HL-60 (cell line): Measurements from ENCODE around the gene RAB8A.
"Not testable (repeated sequence)": the region's sequence is repeated elsewhere in the genome, so short reads cannot be mapped to it uniquely, and the experiment has no call there.

Experiments used
- DNase-seq, 2 experiments: peaks; one replicate each; pipeline ENCODE4 v3.0.0-alpha.2; 2010 to 2020; ENCODE audit warnings: low read depth in 1 of 2, low spot score in 1 of 2
- H3K27ac ChIP-seq: fragments of 250-450 bp; sonication (Bioruptor Pico); replicated peaks from 2 replicates; pipeline ENCODE4 v1.5.1; 2020; ENCODE audit warnings: mild to moderate bottlenecking, moderate library complexity
- H3K27me3 ChIP-seq: fragments of 250-450 bp; sonication (Bioruptor Pico); 2 replicates; pipeline ENCODE4 v1.5.1; 2021; ENCODE audit warnings: mild to moderate bottlenecking, moderate library complexity; ENCODE audit not compliant: insufficient read depth, poor library complexity, severe bottlenecking
- H3K4me3 ChIP-seq: replicated peaks from 2 replicates; pipeline ENCODE4 v1.5.1; 2011; ENCODE audit warnings: mild to moderate bottlenecking, control low read depth, low read length; ENCODE audit not compliant: insufficient read depth
- GABPA ChIP-seq: IDR thresholded peaks from 2 replicates; pipeline ENCODE4 v1.6.1; 2012; ENCODE audit warnings: low read depth
- POLR2AphosphoS5 ChIP-seq: IDR thresholded peaks from 2 replicates; pipeline ENCODE4 v1.6.1; 2012; ENCODE audit warnings: low read depth
- SPI1 ChIP-seq: IDR thresholded peaks from 2 replicates; pipeline ENCODE4 v1.6.1; 2012; ENCODE audit warnings: low read depth, mild to moderate bottlenecking, borderline replicate concordance
- TF ChIP-seq, protein P1 (sequence below): IDR thresholded peaks from 2 replicates; pipeline ENCODE4 v1.6.1; 2012; ENCODE audit warnings: low read depth; ENCODE audit not compliant: insufficient replicate concordance
- TF ChIP-seq, protein P2 (sequence below): IDR thresholded peaks from one replicate; pipeline ENCODE4 v1.5.1; 2011; ENCODE audit warnings: low read length, control low read depth, inconsistent platforms; ENCODE audit not compliant: insufficient read depth

The RAB8A gene

DNA sequence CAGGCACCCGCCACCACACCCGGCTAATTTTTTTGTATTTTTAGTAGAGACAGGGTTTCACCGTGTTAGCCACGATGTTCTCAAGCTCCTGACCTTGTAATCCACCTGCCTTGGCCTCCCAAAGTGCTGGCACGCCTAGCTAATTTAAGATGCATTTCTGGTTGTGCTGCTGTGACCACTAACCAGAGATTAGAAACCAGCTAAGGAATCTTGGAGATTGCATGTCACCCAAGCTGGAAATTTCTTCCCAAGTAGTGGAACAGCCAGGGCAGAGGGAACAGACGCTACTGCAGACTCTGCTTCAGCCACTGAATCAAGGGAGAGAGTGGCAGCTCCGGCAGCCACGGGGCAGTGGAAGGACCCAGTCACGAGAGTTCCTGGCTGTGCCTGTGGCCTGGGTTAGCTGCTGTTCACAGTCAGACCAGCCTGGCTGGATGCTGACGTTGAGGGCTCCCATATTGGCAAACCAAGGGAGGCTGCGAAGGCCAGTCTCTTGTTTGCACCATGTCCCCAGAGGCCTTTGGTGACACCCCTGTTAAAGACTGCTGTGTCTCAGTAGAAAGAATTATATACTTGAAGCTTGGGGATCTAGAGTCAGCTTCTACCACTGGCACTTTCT lies 27.5 kb upstream of the RAB8A start:
- H3K27ac ChIP-seq: peak overlapping the region; percentile 71
- no peak for DNase-seq
- H3K27me3 ChIP-seq: no peaks in the 10 kb centered on the region
- TF ChIP-seq, protein P1, sequence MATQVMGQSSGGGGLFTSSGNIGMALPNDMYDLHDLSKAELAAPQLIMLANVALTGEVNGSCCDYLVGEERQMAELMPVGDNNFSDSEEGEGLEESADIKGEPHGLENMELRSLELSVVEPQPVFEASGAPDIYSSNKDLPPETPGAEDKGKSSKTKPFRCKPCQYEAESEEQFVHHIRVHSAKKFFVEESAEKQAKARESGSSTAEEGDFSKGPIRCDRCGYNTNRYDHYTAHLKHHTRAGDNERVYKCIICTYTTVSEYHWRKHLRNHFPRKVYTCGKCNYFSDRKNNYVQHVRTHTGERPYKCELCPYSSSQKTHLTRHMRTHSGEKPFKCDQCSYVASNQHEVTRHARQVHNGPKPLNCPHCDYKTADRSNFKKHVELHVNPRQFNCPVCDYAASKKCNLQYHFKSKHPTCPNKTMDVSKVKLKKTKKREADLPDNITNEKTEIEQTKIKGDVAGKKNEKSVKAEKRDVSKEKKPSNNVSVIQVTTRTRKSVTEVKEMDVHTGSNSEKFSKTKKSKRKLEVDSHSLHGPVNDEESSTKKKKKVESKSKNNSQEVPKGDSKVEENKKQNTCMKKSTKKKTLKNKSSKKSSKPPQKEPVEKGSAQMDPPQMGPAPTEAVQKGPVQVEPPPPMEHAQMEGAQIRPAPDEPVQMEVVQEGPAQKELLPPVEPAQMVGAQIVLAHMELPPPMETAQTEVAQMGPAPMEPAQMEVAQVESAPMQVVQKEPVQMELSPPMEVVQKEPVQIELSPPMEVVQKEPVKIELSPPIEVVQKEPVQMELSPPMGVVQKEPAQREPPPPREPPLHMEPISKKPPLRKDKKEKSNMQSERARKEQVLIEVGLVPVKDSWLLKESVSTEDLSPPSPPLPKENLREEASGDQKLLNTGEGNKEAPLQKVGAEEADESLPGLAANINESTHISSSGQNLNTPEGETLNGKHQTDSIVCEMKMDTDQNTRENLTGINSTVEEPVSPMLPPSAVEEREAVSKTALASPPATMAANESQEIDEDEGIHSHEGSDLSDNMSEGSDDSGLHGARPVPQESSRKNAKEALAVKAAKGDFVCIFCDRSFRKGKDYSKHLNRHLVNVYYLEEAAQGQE: no peak
- TF ChIP-seq GABPA (no peak), SPI1 (no peak), POLR2AphosphoS5 (peak; percentile 8; the same call in 1 of the 2 replicates)
- TF ChIP-seq, protein P2, sequence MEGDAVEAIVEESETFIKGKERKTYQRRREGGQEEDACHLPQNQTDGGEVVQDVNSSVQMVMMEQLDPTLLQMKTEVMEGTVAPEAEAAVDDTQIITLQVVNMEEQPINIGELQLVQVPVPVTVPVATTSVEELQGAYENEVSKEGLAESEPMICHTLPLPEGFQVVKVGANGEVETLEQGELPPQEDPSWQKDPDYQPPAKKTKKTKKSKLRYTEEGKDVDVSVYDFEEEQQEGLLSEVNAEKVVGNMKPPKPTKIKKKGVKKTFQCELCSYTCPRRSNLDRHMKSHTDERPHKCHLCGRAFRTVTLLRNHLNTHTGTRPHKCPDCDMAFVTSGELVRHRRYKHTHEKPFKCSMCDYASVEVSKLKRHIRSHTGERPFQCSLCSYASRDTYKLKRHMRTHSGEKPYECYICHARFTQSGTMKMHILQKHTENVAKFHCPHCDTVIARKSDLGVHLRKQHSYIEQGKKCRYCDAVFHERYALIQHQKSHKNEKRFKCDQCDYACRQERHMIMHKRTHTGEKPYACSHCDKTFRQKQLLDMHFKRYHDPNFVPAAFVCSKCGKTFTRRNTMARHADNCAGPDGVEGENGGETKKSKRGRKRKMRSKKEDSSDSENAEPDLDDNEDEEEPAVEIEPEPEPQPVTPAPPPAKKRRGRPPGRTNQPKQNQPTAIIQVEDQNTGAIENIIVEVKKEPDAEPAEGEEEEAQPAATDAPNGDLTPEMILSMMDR: no peak
- no peak overlapping the region for H3K4me3 ChIP-seq

DNA sequence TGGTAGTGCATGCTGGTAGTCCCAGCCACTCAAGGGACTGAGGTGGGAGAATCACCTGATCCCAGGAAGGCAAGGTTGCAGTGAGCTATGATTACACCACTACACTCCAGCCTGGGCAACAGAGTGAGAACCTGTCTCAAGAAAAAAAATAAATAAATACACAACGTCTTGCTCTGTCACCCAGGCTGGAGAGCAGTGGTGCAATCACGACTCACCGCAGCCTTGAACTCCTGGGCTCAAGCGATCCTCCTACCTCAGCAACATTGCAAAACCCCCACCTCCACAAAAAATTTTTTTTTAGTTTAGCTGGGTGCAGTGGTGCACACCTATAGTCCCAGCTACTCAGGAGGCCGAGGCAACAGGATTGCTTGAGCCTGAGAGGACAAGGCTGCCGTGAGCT lies 26.6 kb upstream of the RAB8A start:
- Histone ChIP-seq H3K27me3 (no peaks in the 10 kb centered on the region), H3K4me3 (no peak overlapping the region), H3K27ac (peak overlapping the region; percentile 71)
- TF ChIP-seq SPI1 (no peak), POLR2AphosphoS5 (peak; percentile 86), GABPA (peak; percentile 25; the same call in 1 of the 2 replicates)
- TF ChIP-seq, protein P2: no peak
- TF ChIP-seq, protein P1: no peak
- DNase-seq: peak in 1 of 2 experiments; percentile 91

DNA sequence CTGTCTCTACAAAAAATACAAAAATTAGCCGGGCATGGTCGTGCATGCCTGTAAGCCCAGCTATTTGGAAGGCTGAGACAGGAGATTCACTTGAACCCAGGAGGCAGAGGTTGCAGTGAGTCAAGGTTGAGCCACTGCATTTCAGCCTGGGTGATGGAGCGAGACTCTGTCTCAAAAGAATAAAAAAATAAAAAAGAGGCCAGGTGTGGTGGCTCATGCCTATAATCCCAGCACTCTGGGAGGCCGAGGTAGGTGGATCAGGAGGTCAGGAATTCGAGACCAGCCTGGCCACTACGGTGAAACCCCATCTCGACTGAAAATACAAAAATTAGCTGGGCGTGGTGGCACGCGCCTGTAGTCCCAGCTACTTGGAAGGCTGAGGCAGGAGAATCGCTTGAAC lies 24.3 kb upstream of the RAB8A start:
- not testable (repeated sequence) for DNase-seq, H3K27me3 ChIP-seq, H3K4me3 ChIP-seq
- H3K27ac ChIP-seq: peak overlapping the region; percentile 71

DNA sequence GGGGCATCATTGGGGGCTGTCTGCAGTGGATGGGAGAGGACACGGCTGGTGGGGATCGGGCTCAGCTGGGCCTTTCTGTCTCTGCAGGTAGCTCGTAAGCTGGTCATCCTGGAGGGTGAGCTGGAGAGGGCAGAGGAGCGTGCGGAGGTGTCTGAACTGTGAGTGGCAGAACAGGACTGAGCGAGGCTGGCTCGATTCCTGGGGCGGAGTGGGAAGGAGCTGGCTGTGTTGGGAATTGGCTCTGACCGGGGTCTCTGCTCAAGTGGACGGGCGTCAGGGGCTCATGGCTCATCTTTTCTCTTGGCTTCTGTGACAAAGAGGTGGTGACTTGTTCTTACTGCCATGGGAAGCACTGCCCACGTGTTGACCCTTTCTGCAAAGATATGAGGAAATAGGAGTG lies 23.7 kb upstream of the RAB8A start:
- TF ChIP-seq GABPA: no peak
- TF ChIP-seq, protein P1: no peak
- no peak for TF ChIP-seq POLR2AphosphoS5
- TF ChIP-seq, protein P2: no peak
- no peak for TF ChIP-seq SPI1
- Histone ChIP-seq H3K4me3 (no peak overlapping the region), H3K27me3 (no peaks in the 10 kb centered on the region), H3K27ac (no peak overlapping the region)
- no peak for DNase-seq
